TTC549 (cell line): Measurements from ENCODE around the gene GNB4.

Source experiments
- FAIRE-seq: peaks from 2 replicates; lab custom pipeline; 2012; peaks lifted over from hg19 to GRCh38; lab: Jason Lieb, UNC

Gene GNB4

DNA sequence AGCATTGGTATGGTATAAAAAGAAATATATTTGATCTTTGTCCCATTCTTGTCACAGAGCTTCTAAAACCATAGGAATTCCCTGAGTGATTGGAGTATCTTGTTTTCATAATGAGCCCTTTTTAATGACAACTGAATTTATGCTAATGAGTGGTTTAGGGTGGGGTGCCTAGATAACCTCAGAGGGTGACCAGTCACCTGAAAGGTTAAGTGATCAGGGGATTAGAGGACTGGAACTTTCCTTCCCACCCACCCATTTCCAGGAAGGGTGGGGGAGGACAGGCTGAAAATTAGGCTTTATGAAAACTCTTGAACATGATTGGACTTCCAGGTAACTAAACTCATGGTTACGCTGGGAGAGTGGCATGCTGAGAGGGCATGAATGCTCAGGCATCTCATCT is 95.3 kb downstream of the GNB4 start:
- FAIRE-seq: no peak

DNA sequence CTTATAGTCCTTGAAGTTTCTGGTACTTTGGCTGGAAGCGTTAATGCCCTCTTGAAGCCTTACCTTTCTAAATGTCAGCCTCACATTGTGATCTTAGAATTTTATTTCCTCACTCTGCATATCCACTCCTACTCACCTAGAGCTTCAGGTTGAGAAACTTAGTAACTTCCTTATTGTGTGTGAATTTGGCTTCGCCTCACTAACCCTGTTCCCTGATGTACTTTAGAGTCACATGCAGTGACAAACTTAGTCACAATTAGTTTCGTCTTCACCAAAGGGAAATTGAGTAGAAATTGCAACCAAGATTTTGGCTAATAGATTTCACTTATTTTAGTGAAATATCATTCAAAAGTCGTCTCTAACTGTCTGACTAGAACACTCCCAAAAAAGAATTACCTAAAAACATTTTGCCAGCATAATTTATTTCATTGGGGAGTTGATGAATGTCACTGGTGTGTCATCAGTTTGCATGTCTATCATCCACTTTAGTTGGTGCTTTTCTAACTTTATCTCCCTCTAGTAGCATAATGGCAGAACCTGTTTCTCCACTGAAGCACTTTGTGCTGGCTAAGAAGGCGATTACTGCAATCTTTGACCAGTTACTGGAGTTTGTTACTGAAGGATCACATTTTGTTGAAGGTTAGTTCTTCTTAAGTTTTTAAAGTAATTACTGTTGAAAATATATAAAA is 102.8 kb downstream of the GNB4 start:
- no peak for FAIRE-seq

DNA sequence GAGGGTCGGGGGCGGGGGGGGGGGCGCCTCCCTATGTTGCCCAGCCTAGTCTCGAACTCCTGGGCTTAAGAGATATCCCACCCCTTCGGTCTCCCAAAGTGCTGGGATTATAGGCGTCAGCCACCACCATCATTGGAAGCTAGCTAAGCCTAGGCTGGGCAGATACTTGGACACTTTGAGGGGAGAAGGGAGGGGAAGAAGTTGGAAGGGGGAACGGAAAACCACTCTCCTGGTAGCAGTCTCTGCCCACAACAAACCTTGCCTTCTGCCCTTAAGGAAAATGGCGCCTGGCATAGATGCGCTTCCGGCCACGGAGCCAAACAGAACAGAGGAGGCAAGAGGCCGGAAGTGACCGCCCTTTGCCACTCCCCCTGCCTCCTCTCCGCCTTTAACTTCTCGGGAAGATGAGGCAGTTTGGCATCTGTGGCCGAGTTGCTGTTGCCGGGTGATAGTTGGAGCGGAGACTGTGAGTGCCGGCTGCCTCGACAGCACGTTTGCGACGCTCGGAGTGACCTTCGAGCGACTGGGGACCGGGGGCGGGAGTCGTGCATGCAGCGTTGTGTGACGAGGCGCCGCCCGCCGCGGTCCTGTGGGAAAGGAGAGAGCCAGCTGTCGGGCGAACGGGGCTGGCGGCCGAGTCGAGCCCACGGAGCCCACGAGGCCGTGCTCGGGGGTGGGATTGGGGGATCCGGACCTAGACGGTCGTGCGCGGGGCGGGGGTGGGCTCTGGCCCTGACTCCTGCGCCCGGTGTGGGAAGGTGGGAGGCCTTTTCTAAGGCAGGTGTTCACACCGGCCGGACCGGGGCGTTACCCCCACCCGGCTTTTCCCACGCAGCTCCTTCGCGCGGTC is 103.7 kb downstream of the GNB4 start, which contains the start of gene MFN1:
Gene MFN1 (plus strand): TSS at position 365 of the 850 bp plus-strand sequence. CDS start 1,143 bp downstream, outside the sequence.
- FAIRE-seq: peak; percentile 80
